Measurements from ENCODE around the gene ATG3.

- no peak for TF ChIP-seq CTCF (IDR thresholded peaks at IDR 0.05; ENCODE audit: borderline replicate concordance, extremely low read depth, low read length, poor library complexity, severe bottlenecking)
- no peak for TF ChIP-seq EZH2 (IDR thresholded peaks at IDR 0.05; ENCODE audit: borderline replicate concordance, low read depth, low read length, severe bottlenecking)
Measured at GRCh38 chr3:112604536-112604935, 42.8 kb upstream of the ATG3 start.
